ENCODE measurements around the gene IRAK4.

The IRAK4 gene

GRCh38 chr12:43797561-43798217 lies 38.9 kb downstream of the IRAK4 start:
- peaks cover 14 to 18% of the 10 kb centered on the region in 2 donors for H3K36me3 Mint-ChIP-seq
- no peak for DNase-seq
- no peaks in the 10 kb centered on the region for H3K27me3 Mint-ChIP-seq
- no peak overlapping the region for H3K27ac Mint-ChIP-seq
- H3K9me3 Mint-ChIP-seq: no peaks in the 10 kb centered on the region
- no peak overlapping the region for H3K4me3 Mint-ChIP-seq
- H3K4me1 Mint-ChIP-seq: peaks cover 3 to 18% of the 10 kb centered on the region in 2 donors
- ATAC-seq (replicated peaks): peak; percentile 66 to 71

DNA sequence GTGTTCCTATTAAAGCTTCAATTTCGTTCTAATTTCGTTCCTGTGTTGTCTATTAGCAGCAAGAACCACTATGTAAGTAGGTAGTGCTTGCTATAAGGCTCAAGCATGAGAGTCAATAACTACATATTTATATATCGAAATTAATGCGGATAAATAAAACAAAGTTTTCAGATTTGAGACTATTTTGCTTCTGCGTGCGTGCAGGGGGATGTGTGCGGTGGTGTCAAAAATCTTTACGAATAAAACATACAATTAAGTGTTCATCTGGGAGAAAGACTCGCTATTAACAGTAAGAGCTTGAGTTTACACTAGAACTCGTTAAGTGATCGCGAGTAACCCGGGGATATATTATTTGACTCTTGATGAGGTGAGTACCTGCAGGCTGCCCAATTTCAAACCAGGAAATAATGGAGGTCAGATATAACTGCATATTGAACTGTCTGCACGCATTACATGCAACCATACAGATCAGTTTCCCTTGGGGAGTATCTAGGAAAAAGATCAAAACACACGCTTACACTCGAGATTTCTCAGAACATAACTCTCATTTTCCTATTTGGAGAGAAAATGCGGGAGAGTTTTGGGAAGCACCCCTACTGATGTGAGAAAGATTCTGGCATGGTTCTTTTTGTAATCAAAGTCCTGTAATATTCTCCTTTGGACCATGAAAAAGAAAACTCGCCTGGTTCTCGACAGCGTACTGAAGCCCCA lies 46.6 kb downstream of the IRAK4 start:
- peaks cover 4 to 20% of the 10 kb centered on the region in 2 donors for H3K4me1 Mint-ChIP-seq

GRCh38 chr12:43805860-43806736 lies 47.3 kb downstream of the IRAK4 start, which contains the start of gene TWF1:
Gene TWF1 (minus strand): TSS chr12:43806317. CDS start chr12:43806245, 72 bp downstream.
- no peaks in the 10 kb centered on the region for H3K27me3 Mint-ChIP-seq
- H3K4me1 Mint-ChIP-seq: peaks cover 4 to 20% of the 10 kb centered on the region in 2 donors
- H3K36me3 Mint-ChIP-seq: peaks cover 7 to 8% of the 10 kb centered on the region in 2 donors
- DNase-seq: peak; percentile 85
- ATAC-seq (replicated peaks): peak; percentile 97 to 98
- no peaks in the 10 kb centered on the region for H3K9me3 Mint-ChIP-seq
- peak within 1 kb of the TSS; percentile 100 for H3K27ac Mint-ChIP-seq
- peak within 1 kb of the TSS; percentile 92 to 98 for H3K4me3 Mint-ChIP-seq

More for the DNA sequence above, 46.6 kb downstream of the IRAK4 start:
- H3K27ac Mint-ChIP-seq: peak overlapping the region; percentile 100
- H3K4me3 Mint-ChIP-seq: peak overlapping the region; percentile 92 to 98
- peaks cover 9 to 10% of the 10 kb centered on the region in 2 donors for H3K36me3 Mint-ChIP-seq
- no peak for DNase-seq
- ATAC-seq (replicated peaks): peak in 1 of 2 donors; percentile 15
- H3K9me3 Mint-ChIP-seq: no peaks in the 10 kb centered on the region
- H3K27me3 Mint-ChIP-seq: no peaks in the 10 kb centered on the region

GRCh38 chr12:43806737-43807072 lies 48.0 kb downstream of the IRAK4 start:
- peak overlapping the region; percentile 100 for H3K27ac Mint-ChIP-seq
- no peaks in the 10 kb centered on the region for H3K9me3 Mint-ChIP-seq
- peaks cover 4 to 20% of the 10 kb centered on the region in 2 donors for H3K4me1 Mint-ChIP-seq
- H3K27me3 Mint-ChIP-seq: no peaks in the 10 kb centered on the region
- ATAC-seq (replicated peaks) (no peak), DNase-seq (no peak)
- peaks cover 6 to 8% of the 10 kb centered on the region in 2 donors for H3K36me3 Mint-ChIP-seq
- peak overlapping the region; percentile 92 to 98 for H3K4me3 Mint-ChIP-seq

DNA sequence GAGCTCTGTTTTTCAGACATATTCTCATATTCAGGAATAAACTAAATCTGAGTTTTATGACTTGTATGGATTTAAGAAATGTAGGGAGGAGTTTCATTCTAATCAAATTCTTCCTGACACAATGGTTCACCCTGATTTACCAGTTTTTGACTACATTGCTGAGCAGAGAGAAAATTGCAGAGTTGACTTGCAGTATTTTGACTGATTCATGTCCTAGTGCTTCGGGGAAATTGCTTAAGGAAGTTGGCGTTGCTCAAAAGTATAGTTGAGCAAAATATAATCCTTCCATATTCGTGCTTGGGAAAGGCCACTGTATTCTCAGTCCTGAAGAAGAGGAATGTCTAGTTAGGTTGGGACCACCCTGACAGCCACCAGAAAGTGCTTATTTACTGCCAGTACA lies 48.6 kb downstream of the IRAK4 start:
- H3K9me3 Mint-ChIP-seq: no peaks in the 10 kb centered on the region
- peaks cover 6 to 8% of the 10 kb centered on the region in 2 donors for H3K36me3 Mint-ChIP-seq
- peak overlapping the region; percentile 100 for H3K27ac Mint-ChIP-seq
- ATAC-seq (replicated peaks) (no peak), DNase-seq (no peak)
- H3K4me3 Mint-ChIP-seq: no peak overlapping the region
- peaks cover 4 to 20% of the 10 kb centered on the region in 2 donors for H3K4me1 Mint-ChIP-seq
- H3K27me3 Mint-ChIP-seq: no peaks in the 10 kb centered on the region

DNA sequence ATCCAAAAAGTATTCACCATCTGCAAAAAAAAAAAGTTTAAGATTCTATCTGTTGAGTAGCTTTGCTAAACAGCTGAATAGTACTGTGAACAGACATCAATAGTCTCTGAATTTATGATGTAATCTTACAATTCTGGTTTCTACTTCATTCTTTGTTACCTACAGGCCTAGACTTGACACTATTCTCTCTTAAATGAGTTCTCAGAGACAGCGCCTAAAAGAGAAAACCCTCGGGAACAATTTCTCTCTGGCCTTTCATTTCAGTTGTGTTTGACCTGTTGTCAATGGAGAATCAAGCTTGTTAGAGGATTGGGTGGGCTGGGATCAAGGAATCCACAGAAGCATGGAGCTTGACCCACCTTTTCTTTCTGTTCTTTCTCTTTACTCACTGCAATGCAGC lies 53.3 kb downstream of the IRAK4 start:
- Mint-ChIP-seq H3K36me3 (no peaks in the 10 kb centered on the region), H3K4me1 (peaks cover 0 to 3% of the 10 kb centered on the region in 2 donors), H3K27ac (no peak overlapping the region), H3K4me3 (no peak overlapping the region), H3K27me3 (peaks cover 15 to 17% of the 10 kb centered on the region in 2 donors), H3K9me3 (no peaks in the 10 kb centered on the region)
- ATAC-seq (replicated peaks) (no peak), DNase-seq (no peak)

GRCh38 chr12:43812926-43813325 lies 54.2 kb downstream of the IRAK4 start:
- ATAC-seq (replicated peaks): no peak
- no peak overlapping the region for H3K27ac Mint-ChIP-seq
- peaks cover 15 to 17% of the 10 kb centered on the region in 2 donors for H3K27me3 Mint-ChIP-seq

DNA sequence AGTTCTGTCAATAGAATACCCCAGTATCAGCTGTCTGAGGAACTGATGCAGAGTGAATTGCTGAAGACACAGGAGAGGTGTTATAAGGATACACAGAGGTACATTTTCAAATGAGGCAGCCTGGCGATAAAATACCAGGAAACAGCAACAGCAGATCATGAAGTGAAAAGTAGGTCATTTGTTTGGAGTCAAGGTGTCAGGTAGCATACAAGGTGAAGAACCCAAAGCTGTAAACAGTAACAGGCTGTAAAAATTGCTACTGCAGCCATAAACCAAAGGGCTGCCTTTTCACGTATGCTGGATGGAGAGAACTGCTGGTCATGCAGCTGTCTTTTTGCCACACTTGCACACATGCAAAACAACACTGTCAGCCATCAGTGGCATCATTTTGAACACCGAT lies 56.7 kb downstream of the IRAK4 start:
- H3K4me3 Mint-ChIP-seq: no peak overlapping the region
- H3K4me1 Mint-ChIP-seq: no peaks in the 10 kb centered on the region
- peaks cover 32% of the 10 kb centered on the region in 2 donors for H3K27me3 Mint-ChIP-seq
- ATAC-seq (replicated peaks): no peak
- H3K9me3 Mint-ChIP-seq: no peaks in the 10 kb centered on the region
- no peaks in the 10 kb centered on the region for H3K36me3 Mint-ChIP-seq
- no peak for DNase-seq
- H3K27ac Mint-ChIP-seq: no peak overlapping the region

More at GRCh38 chr12:43812926-43813325, 54.2 kb downstream of the IRAK4 start:
- DNase-seq: no peak
- Mint-ChIP-seq H3K9me3 (no peaks in the 10 kb centered on the region), H3K4me3 (no peak overlapping the region), H3K4me1 (no peaks in the 10 kb centered on the region), H3K36me3 (no peaks in the 10 kb centered on the region)

- Mint-ChIP-seq H3K27me3 (peaks cover 32% of the 10 kb centered on the region in 2 donors), H3K9me3 (no peaks in the 10 kb centered on the region), H3K36me3 (no peaks in the 10 kb centered on the region), H3K27ac (no peak overlapping the region), H3K4me1 (no peaks in the 10 kb centered on the region), H3K4me3 (no peak overlapping the region)
- ATAC-seq (replicated peaks) (no peak), DNase-seq (no peak)
Measured at GRCh38 chr12:43816168-43816567, 57.4 kb downstream of the IRAK4 start.

DNA sequence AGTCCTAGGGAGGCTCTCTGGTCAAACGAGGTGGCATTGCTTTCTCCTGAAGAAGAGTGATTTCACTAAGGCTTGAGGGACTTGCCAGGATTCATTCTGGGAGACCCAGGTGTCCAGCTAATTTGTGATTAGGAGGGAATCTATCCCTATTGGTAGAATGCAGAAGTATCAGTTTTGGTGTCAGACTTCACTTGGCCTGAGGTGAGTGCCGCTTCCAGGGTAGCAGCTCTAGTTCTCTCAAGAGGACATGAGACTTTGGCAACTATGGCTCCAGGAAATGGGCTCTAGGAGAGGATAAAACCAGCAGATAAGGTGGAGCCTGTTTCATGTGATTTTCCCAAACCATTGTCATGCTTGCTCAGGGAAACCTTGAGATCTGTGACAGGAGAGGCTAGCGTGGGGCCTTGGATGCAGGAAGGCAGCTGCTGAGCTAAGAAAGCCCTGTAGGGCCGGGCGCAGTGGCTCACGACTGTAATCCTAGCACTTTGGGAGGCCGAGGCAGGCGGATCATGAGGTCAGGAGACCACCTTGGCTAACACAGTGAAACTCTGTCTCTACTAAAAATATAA lies 65.5 kb downstream of the IRAK4 start:
- Mint-ChIP-seq H3K4me3 (no peak overlapping the region), H3K27me3 (peaks cover 5 to 6% of the 10 kb centered on the region in 2 donors), H3K4me1 (peaks cover 2 to 12% of the 10 kb centered on the region in 2 donors), H3K27ac (no peak overlapping the region), H3K9me3 (no peaks in the 10 kb centered on the region), H3K36me3 (no peaks in the 10 kb centered on the region)
- ATAC-seq (replicated peaks) (no peak), DNase-seq (no peak)

GRCh38 chr12:43826681-43827080 lies 67.9 kb downstream of the IRAK4 start:
- Mint-ChIP-seq H3K27me3 (peaks cover 0 to under 1% of the 10 kb centered on the region in 2 donors), H3K4me3 (no peak overlapping the region), H3K27ac (no peak overlapping the region), H3K9me3 (no peaks in the 10 kb centered on the region), H3K4me1 (peaks cover 2 to 12% of the 10 kb centered on the region in 2 donors), H3K36me3 (no peaks in the 10 kb centered on the region)
- no peak for DNase-seq
- peak in 1 of 2 donors; percentile 71 for ATAC-seq (replicated peaks)

DNA sequence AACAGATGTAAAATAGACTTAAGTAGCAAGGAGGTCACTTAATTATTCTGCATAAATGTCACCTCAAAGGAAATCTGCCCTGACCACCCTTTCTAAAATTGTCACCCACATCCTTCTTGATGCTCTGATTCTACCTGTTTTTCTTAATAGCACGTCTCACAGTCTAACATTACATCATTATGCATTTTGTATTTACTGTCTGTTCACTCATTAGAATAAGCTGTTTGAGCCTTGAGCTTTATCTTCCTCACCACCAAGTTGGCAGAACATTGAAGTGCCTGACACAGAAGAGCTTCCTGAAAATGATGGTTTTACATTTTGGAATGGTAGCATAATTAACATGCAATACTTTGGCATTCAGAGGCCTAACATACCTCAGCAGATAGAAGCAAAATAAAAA lies 68.3 kb downstream of the IRAK4 start:
- no peak overlapping the region for H3K4me3 Mint-ChIP-seq
- H3K4me1 Mint-ChIP-seq: peaks cover 2 to 12% of the 10 kb centered on the region in 2 donors
- ATAC-seq (replicated peaks) (peak in 1 of 2 donors; percentile 36), DNase-seq (no peak)
- H3K36me3 Mint-ChIP-seq: no peaks in the 10 kb centered on the region
- no peak overlapping the region for H3K27ac Mint-ChIP-seq
- H3K27me3 Mint-ChIP-seq: peaks cover 0 to 3% of the 10 kb centered on the region in 2 donors
- H3K9me3 Mint-ChIP-seq: no peaks in the 10 kb centered on the region

DNA sequence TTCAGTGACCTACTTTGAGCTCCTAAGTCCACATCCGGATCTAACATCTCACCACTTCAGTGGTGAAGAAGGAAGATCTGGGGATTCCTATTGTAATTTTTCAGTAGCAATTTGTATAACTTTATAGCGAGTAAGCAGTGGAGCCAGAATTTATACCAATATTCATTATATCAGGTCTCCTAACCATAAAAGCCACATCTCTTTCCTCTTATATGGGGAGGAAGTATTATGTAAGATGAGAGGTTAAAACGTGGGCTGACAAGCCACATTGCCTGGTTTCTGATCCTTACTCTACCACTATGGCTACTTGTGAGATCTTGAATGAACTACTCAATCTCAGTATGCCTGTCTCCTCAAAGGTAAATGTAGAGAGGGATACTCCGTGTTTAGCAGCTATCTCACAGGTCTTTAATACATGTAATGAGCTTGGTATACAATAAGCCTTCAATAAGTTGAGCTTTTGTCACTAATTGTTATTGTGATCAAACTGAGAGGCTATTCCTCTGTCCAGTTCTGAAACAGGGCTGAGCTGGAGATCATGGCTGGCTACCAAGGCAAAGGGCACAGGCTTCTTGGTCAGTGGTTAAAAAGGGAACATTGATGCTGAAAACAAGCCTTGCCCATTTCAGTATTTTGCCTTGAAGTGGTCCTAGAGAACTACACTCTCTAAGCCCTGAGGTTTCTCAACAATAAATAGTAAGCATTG lies 73.9 kb downstream of the IRAK4 start:
- Mint-ChIP-seq H3K27me3 (peaks cover 0 to 3% of the 10 kb centered on the region in 2 donors), H3K4me1 (peaks cover 7 to 18% of the 10 kb centered on the region in 2 donors), H3K9me3 (no peaks in the 10 kb centered on the region), H3K27ac (no peak overlapping the region), H3K4me3 (no peak overlapping the region), H3K36me3 (no peaks in the 10 kb centered on the region)
- ATAC-seq (replicated peaks) (no peak), DNase-seq (no peak)
